Measurements from ENCODE around the gene SOX6. TPM values are rescaled to one million over a fixed set of nuclear protein-coding genes. Genes with fewer than 3 reads are reported as not detected.

The SOX6 gene
- total RNA-seq, 1 donor from 2014 or later = 7.6 TPM

- no peak overlapping the region for H3K4me2 ChIP-seq
- no peaks in the 10 kb centered on the region for H3K36me3 Mint-ChIP-seq
- H3F3A ChIP-seq (ENCODE audit: low read depth) = no peaks in the 10 kb centered on the region
- no peaks in the 10 kb centered on the region for H3K9me3 Mint-ChIP-seq
- H3K27me3 ChIP-seq = no peaks in the 10 kb centered on the region
- H2AFZ ChIP-seq (replicated peaks) = no peak overlapping the region
- H3K79me2 ChIP-seq (ENCODE audit: low read depth) = no peaks in the 10 kb centered on the region
- H3K27ac ChIP-seq = no peak overlapping the region
- H3K4me1 Mint-ChIP-seq = peaks cover 18% of the 10 kb centered on the region
- DNase-seq (ENCODE audit: low spot score) = no peak
- no peaks in the 10 kb centered on the region for H4K20me1 ChIP-seq (ENCODE audit: low read depth)
- H3K4me3 Mint-ChIP-seq = no peak overlapping the region
- H3K27me3 Mint-ChIP-seq (ENCODE audit: insufficient read depth, low read depth) = no peaks in the 10 kb centered on the region
- TF ChIP-seq EZH2phosphoT487 (IDR thresholded peaks at IDR 0.05) = no peak
- TF ChIP-seq EZH2 (IDR thresholded peaks at IDR 0.05) = no peak
- TF ChIP-seq CTCF (IDR thresholded peaks at IDR 0.05) = no peak
- H3K9ac ChIP-seq = no peak overlapping the region
- H3K36me3 ChIP-seq = no peaks in the 10 kb centered on the region
- H3K27ac Mint-ChIP-seq = no peak overlapping the region
- no peak overlapping the region for H3K4me3 ChIP-seq
- H3K4me1 ChIP-seq = peaks cover 23% of the 10 kb centered on the region
- no peaks in the 10 kb centered on the region for H3K9me3 ChIP-seq (ENCODE audit: low read depth)
Observed at GRCh38 chr11:16289541-16289940, 66.8 kb downstream of the SOX6 start.

- no peak for DNase-seq (ENCODE audit: low spot score)
- H3K9me3 ChIP-seq (ENCODE audit: low read depth) = no peaks in the 10 kb centered on the region
Observed at GRCh38 chr11:16287630-16288280, 68.6 kb downstream of the SOX6 start.

GRCh38 chr11:16286095-16286494, 70.3 kb downstream of the SOX6 start:
- Mint-ChIP-seq H3K36me3 (no peaks in the 10 kb centered on the region), H3K4me3 (no peak overlapping the region), H3K9me3 (no peaks in the 10 kb centered on the region), H3K27ac (no peak overlapping the region), H3K4me1 (no peaks in the 10 kb centered on the region), H3K27me3 (ENCODE audit: insufficient read depth, low read depth) (no peaks in the 10 kb centered on the region)
- no peaks in the 10 kb centered on the region for H4K20me1 ChIP-seq (ENCODE audit: low read depth)
- H2AFZ ChIP-seq (replicated peaks) = no peak overlapping the region
- no peaks in the 10 kb centered on the region for H3K79me2 ChIP-seq (ENCODE audit: low read depth)
- H3K27me3 ChIP-seq = no peaks in the 10 kb centered on the region
- H3K9me3 ChIP-seq (ENCODE audit: low read depth) = no peaks in the 10 kb centered on the region
- peaks cover 1% of the 10 kb centered on the region for H3F3A ChIP-seq (ENCODE audit: low read depth)
- no peak overlapping the region for H3K4me3 ChIP-seq
- no peak for TF ChIP-seq CTCF (IDR thresholded peaks at IDR 0.05)
- TF ChIP-seq EZH2phosphoT487 (IDR thresholded peaks at IDR 0.05) = no peak
- no peak for TF ChIP-seq EZH2 (IDR thresholded peaks at IDR 0.05)
- H3K4me1 ChIP-seq = peaks cover 6% of the 10 kb centered on the region
- H3K4me2 ChIP-seq = no peak overlapping the region
- H3K36me3 ChIP-seq = no peaks in the 10 kb centered on the region
- no peak for DNase-seq (ENCODE audit: low spot score)
- H3K9ac ChIP-seq = no peak overlapping the region
- no peak overlapping the region for H3K27ac ChIP-seq

More at GRCh38 chr11:16287630-16288280, 68.6 kb downstream of the SOX6 start:
- H3F3A ChIP-seq (ENCODE audit: low read depth) = no peaks in the 10 kb centered on the region
- H3K36me3 ChIP-seq = no peaks in the 10 kb centered on the region
- Mint-ChIP-seq H3K27me3 (ENCODE audit: insufficient read depth, low read depth) (no peaks in the 10 kb centered on the region), H3K27ac (no peak overlapping the region), H3K4me3 (no peak overlapping the region), H3K4me1 (peaks cover 7% of the 10 kb centered on the region), H3K9me3 (no peaks in the 10 kb centered on the region), H3K36me3 (no peaks in the 10 kb centered on the region)
- no peaks in the 10 kb centered on the region for H3K79me2 ChIP-seq (ENCODE audit: low read depth)
- peaks cover 12% of the 10 kb centered on the region for H3K4me1 ChIP-seq
- no peak overlapping the region for H3K27ac ChIP-seq
- H3K9ac ChIP-seq = no peak overlapping the region
- H3K4me2 ChIP-seq = peak overlapping the region; percentile 7
- H4K20me1 ChIP-seq (ENCODE audit: low read depth) = no peaks in the 10 kb centered on the region
- H2AFZ ChIP-seq (replicated peaks) = no peak overlapping the region
- no peaks in the 10 kb centered on the region for H3K27me3 ChIP-seq
- no peak overlapping the region for H3K4me3 ChIP-seq
- TF ChIP-seq EZH2 (IDR thresholded peaks at IDR 0.05) = no peak
- no peak for TF ChIP-seq CTCF (IDR thresholded peaks at IDR 0.05)
- no peak for TF ChIP-seq EZH2phosphoT487 (IDR thresholded peaks at IDR 0.05)
